DND-41 (cell line): ENCODE data around the gene ZNF442.
"Not testable (repeated sequence)": the region's sequence is repeated elsewhere in the genome, so short reads cannot be mapped to it uniquely, and the experiment has no call there.

Experiments used
- CTCF ChIP-seq: IDR thresholded peaks from 2 replicates; pipeline ENCODE4 v1.5.1; 2012; ENCODE audit warnings: borderline replicate concordance, low read length, moderate library complexity, mild to moderate bottlenecking; ENCODE audit not compliant: poor library complexity, severe bottlenecking; ENCODE audit errors: extremely low read depth
- EZH2 ChIP-seq: IDR thresholded peaks from 3 replicates; pipeline ENCODE4 v1.6.1; 2012; ENCODE audit warnings: borderline replicate concordance, low read depth, mild to moderate bottlenecking, moderate library complexity, low read length, inconsistent platforms; ENCODE audit not compliant: severe bottlenecking

GRCh38 chr19:12386365-12386764 is 20.9 kb upstream of the ZNF442 start:
- not testable (repeated sequence) for TF ChIP-seq CTCF, EZH2
